ENCODE results near the gene OSBPL1A.
A peak's percentile ranks its signal among the peaks of the same experiment; 100 is the strongest.
"Not testable (repeated sequence)": the region's sequence is repeated elsewhere in the genome, so short reads cannot be mapped to it uniquely, and the experiment has no call there.

OSBPL1A gene

GRCh38 chr18:24398540-24398939 is 916 bp upstream of the OSBPL1A start:
- DNase-seq (ENCODE audit: low read depth in 2 of 3, low spot score in 2 of 3) = no peak

GRCh38 chr18:24397131-24397693 is 412 bp downstream of the OSBPL1A start:
- peak in 1 of 3 experiments; percentile 6 for DNase-seq (ENCODE audit: low read depth in 2 of 3, low spot score in 2 of 3)

- DNase-seq (ENCODE audit: low read depth in 2 of 3, low spot score in 2 of 3) = no peak
These were observed 1.5 kb downstream of the OSBPL1A start for GRCh38 chr18:24396082-24396633.

GRCh38 chr18:24395049-24395795 is 2.4 kb downstream of the OSBPL1A start:
- DNase-seq (ENCODE audit: low read depth in 2 of 3, low spot score in 2 of 3) = no peak

- no peak for DNase-seq (ENCODE audit: low read depth in 2 of 3, low spot score in 2 of 3)
These were observed 8.7 kb downstream of the OSBPL1A start for GRCh38 chr18:24388957-24389356.

GRCh38 chr18:24386681-24387080 is 10.9 kb downstream of the OSBPL1A start:
- DNase-seq (ENCODE audit: low read depth in 2 of 3, low spot score in 2 of 3) = no peak

GRCh38 chr18:24381126-24381525 is 16.5 kb downstream of the OSBPL1A start:
- no peak for DNase-seq (ENCODE audit: low read depth in 2 of 3, low spot score in 2 of 3)

GRCh38 chr18:24380163-24380747 is 17.4 kb downstream of the OSBPL1A start:
- no peak for DNase-seq (ENCODE audit: low read depth in 2 of 3, low spot score in 2 of 3)

- DNase-seq (ENCODE audit: low read depth in 2 of 3, low spot score in 2 of 3) = no peak
These were observed 19.0 kb downstream of the OSBPL1A start for GRCh38 chr18:24378598-24378997.

- not testable (repeated sequence) for DNase-seq (ENCODE audit: low read depth in 2 of 3, low spot score in 2 of 3)
These were observed 21.1 kb downstream of the OSBPL1A start for GRCh38 chr18:24376531-24376930.

GRCh38 chr18:24373328-24373727 is 24.3 kb downstream of the OSBPL1A start:
- DNase-seq (ENCODE audit: low read depth in 2 of 3, low spot score in 2 of 3) = no peak

- DNase-seq (ENCODE audit: low read depth in 2 of 3, low spot score in 2 of 3) = no peak
These were observed 25.2 kb downstream of the OSBPL1A start for GRCh38 chr18:24372279-24372872.

- DNase-seq (ENCODE audit: low read depth in 2 of 3, low spot score in 2 of 3) = no peak
These were observed 27.5 kb downstream of the OSBPL1A start for GRCh38 chr18:24370120-24370519.

- no peak for DNase-seq (ENCODE audit: low read depth in 2 of 3, low spot score in 2 of 3)
These were observed 28.2 kb downstream of the OSBPL1A start for GRCh38 chr18:24369426-24369825.

- peak in 1 of 3 experiments; percentile 28 for DNase-seq (ENCODE audit: low read depth in 2 of 3, low spot score in 2 of 3)
These were observed 28.9 kb downstream of the OSBPL1A start for GRCh38 chr18:24368749-24369148.

GRCh38 chr18:24366328-24366727 is 31.3 kb downstream of the OSBPL1A start:
- DNase-seq (ENCODE audit: low read depth in 2 of 3, low spot score in 2 of 3) = no peak

- DNase-seq (ENCODE audit: low read depth in 2 of 3, low spot score in 2 of 3) = no peak
These were observed 33.4 kb downstream of the OSBPL1A start for GRCh38 chr18:24364177-24364576.

- no peak for DNase-seq (ENCODE audit: low read depth in 2 of 3, low spot score in 2 of 3)
These were observed 34.9 kb downstream of the OSBPL1A start for GRCh38 chr18:24362757-24363156.

- DNase-seq (ENCODE audit: low read depth in 2 of 3, low spot score in 2 of 3) = not testable (repeated sequence)
These were observed 37.7 kb downstream of the OSBPL1A start for GRCh38 chr18:24359787-24360530.

- no peak for DNase-seq (ENCODE audit: low read depth in 2 of 3, low spot score in 2 of 3)
These were observed 43.3 kb downstream of the OSBPL1A start for GRCh38 chr18:24354278-24354677.

GRCh38 chr18:24346254-24346653 is 51.4 kb downstream of the OSBPL1A start:
- DNase-seq (ENCODE audit: low read depth in 2 of 3, low spot score in 2 of 3) = no peak
